Measurements from ENCODE around the gene UCN.

DNA sequence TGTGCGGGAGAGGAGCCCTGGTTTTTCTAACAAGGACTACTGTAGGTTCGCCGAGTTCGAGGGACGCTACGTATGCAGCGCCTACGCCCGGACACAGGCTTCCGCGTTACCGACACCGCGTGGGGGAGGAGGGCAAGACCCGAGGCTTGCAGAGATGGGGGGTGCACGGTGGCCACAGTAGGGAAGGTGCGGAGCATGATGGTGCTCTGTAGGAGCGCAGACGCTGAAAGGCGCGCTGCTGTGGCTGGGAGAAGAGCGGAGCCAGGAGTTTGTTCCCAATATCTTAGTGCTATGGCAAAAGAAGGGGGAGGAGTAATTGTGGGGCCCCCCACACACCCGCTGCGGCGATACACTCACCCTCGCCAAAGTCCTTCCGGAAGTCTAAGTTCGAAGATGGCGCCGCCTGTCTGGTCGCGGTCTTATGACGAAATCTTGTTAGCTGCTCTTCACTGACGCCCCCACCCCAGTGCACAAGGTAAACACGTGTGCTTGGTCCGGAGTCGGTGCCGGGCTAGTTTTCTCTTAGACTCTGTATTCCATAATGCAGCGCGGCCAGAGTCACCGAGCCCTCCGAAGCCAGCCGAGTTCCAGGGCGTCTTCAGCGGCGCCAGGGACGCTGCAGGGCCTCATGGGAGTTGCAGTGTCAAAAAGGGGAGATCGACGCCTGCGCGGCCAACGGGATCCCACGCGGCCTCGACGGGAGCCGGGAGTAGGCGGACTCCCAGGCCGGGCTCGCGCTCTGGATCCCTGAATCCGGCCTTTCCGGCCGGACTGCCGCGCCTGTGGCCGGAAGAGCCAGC is 48.3 kb upstream of the UCN start, which contains the start of gene GTF3C2:
- TF ChIP-seq, protein P1, sequence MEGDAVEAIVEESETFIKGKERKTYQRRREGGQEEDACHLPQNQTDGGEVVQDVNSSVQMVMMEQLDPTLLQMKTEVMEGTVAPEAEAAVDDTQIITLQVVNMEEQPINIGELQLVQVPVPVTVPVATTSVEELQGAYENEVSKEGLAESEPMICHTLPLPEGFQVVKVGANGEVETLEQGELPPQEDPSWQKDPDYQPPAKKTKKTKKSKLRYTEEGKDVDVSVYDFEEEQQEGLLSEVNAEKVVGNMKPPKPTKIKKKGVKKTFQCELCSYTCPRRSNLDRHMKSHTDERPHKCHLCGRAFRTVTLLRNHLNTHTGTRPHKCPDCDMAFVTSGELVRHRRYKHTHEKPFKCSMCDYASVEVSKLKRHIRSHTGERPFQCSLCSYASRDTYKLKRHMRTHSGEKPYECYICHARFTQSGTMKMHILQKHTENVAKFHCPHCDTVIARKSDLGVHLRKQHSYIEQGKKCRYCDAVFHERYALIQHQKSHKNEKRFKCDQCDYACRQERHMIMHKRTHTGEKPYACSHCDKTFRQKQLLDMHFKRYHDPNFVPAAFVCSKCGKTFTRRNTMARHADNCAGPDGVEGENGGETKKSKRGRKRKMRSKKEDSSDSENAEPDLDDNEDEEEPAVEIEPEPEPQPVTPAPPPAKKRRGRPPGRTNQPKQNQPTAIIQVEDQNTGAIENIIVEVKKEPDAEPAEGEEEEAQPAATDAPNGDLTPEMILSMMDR (IDR thresholded peaks at IDR 0.05): peak in 2 of 3 experiments; percentile 9 to 17
- TF ChIP-seq POLR2A (IDR thresholded peaks at IDR 0.05; ENCODE audit: low read depth): no peak
- TF ChIP-seq EP300 (IDR thresholded peaks at IDR 0.05): no peak
- TF ChIP-seq POLR2AphosphoS5 (IDR thresholded peaks at IDR 0.05): peak; percentile 75 to 87
